Neural cell (in vitro differentiated cells): ENCODE data around the gene ABAT.

ENCODE experiments used
- EZH2 ChIP-seq: fragments of 200-600, 300-800 bp; shearing (Covaris generic), sonication (generic); IDR thresholded peaks from 2 replicates; pipeline ENCODE4 v1.6.1; 2014; ENCODE audit warnings: antibody characterized with exemption, low read length, borderline replicate concordance, mild to moderate bottlenecking; ENCODE audit not compliant: insufficient read depth, poor library complexity, severe bottlenecking
- POLR2AphosphoS5 ChIP-seq: IDR thresholded peaks from 2 replicates; pipeline ENCODE4 v1.6.1; 2012
- TAF1 ChIP-seq: IDR thresholded peaks from 2 replicates; pipeline ENCODE4 v1.6.1; 2012; ENCODE audit warnings: low read depth

DNA sequence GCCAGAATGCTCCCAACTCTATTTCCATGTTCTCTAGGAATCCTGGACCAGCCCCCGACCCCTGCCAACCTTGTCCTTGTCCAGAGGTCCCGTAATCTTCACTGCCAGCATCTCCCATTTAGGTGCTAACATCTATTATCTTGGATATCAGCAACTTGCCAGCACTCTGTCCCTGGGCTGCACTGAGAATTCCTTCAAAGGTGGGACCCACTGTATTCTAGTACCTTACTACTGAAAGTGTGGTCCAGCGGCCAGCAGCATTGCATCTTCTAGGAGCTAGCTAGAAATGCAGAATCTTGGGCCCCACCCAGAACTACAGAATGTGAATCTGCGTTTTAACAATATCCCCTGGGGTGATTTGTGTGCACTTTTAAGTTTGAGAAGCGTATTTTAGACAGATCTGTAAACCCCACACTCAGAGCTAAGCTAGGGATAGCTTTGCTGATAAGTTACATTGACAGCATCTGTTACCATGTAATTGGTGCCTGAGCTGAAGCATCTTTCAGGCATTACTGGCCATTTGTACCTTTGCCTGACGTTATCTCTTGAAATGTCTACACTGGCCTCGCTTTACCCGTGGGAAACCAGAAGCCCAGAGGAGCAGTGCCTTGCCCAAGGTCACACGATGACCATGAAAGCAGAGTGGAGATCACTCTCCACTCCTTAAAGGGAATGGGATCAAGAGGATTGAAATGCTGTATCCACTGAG, 8.3 kb downstream of the ABAT start:
- TF ChIP-seq EZH2 (no peak), TAF1 (no peak), POLR2AphosphoS5 (no peak)
